ENCODE measurements around the gene TIGD3. TPM values are rescaled to one million over a fixed set of nuclear protein-coding genes. Genes with fewer than 3 reads are reported as not detected.

TIGD3 gene
- total RNA-seq, 1 experiment from 2014 or later = 1.7 TPM

DNA sequence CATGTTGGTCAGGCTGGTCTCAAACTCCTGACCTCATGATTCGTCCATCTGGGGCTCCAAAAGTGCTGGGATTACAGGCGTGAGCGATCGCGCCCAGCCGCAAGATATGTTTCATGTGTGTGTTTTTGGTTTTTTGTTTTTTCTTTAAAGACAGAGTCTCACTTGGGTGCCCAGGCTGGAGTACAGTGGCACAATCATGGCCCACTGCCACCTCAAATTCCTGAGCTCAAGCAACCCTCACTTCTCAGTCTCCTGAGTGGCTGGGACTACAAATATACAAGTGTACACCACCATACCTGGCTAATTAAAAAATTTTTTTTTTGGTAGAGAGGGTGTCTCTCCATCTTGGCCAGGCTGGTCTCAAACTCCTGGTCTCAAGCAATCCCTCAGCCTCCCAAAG, 8.4 kb downstream of the TIGD3 start:
- H3K9me2 ChIP-seq (ENCODE audit: insufficient read depth) = no peaks in the 10 kb centered on the region
- H3K79me2 ChIP-seq (ENCODE audit: low read depth) = no peaks in the 10 kb centered on the region
- no peak overlapping the region for H2AFZ ChIP-seq
- no peak overlapping the region for H3K4me3 ChIP-seq
- H3K27me3 ChIP-seq (ENCODE audit: insufficient read depth, low read depth) = no peaks in the 10 kb centered on the region
- H3K4me2 ChIP-seq = no peak overlapping the region
- H4K20me1 ChIP-seq (ENCODE audit: insufficient read depth) = no peaks in the 10 kb centered on the region; the same call in 1 of the 2 replicates
- intact Hi-C loops (cut with micrococcal nuclease; ENCODE audit: unreplicated experiment) = no loop called here
- H3F3A ChIP-seq (ENCODE audit: insufficient read depth, low read depth) = peaks cover 6% of the 10 kb centered on the region; the same call in 1 of the 2 replicates
- no peaks in the 10 kb centered on the region for H3K9me3 ChIP-seq (ENCODE audit: insufficient read depth, low read depth)
- ChIA-PET CTCF (interaction anchor here (1.2 kb wide), 1 partner anchor 33 kb away, joined by 4 read pairs; no protein-coding TSS in a partner anchor), POLR2A (ENCODE audit: unreplicated experiment) (no interaction called here)
- no TSS peak for BruUV-seq (replicated peaks)
- no peak for TF ChIP-seq CTCF (conservative IDR thresholded peaks at IDR 0.05)
- TF ChIP-seq EZH2 (IDR thresholded peaks at IDR 0.05; ENCODE audit: low read depth) = no peak
- no peak overlapping the region for H3K27ac ChIP-seq
- no peaks in the 10 kb centered on the region for H3K4me1 ChIP-seq (replicated peaks; ENCODE audit: insufficient read depth)
- no peaks in the 10 kb centered on the region for H3K36me3 ChIP-seq (ENCODE audit: low read depth)
- DNase-seq = no peak

DNA sequence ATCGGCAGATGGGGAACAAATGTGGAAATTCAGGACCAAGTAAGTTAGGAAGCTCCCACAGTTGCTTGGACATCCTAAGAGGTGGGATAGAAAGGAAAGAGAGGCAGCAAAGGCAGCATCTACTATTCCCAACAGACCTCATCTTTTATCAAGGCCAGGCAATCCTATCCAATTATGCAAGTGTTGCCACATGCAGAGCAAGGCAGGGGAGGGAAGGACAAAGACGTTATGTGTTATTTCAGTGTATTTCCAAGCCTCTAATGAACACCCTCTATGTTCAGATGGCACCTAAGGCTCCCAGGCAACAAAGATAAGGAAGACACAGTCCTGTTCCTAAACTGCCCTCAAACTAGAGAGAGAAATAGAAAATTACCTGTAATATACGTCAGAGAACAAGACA, 9.2 kb downstream of the TIGD3 start:
- no TSS peak for BruUV-seq (replicated peaks)
- ChIA-PET CTCF (interaction anchor here (0.7 to 1.2 kb wide), 2 partner anchors 13 to 34 kb away, joined by 3 to 4 read pairs; no protein-coding TSS in a partner anchor), POLR2A (ENCODE audit: unreplicated experiment) (no interaction called here)
- H3K9me3 ChIP-seq (ENCODE audit: insufficient read depth, low read depth) = no peaks in the 10 kb centered on the region
- H3F3A ChIP-seq (ENCODE audit: insufficient read depth, low read depth) = peaks cover 6% of the 10 kb centered on the region; the same call in 1 of the 2 replicates
- H2AFZ ChIP-seq = no peak overlapping the region
- no peak overlapping the region for H3K4me3 ChIP-seq
- H3K27me3 ChIP-seq (ENCODE audit: insufficient read depth, low read depth) = no peaks in the 10 kb centered on the region
- H3K36me3 ChIP-seq (ENCODE audit: low read depth) = no peaks in the 10 kb centered on the region
- no peak overlapping the region for H3K4me2 ChIP-seq
- no peaks in the 10 kb centered on the region for H4K20me1 ChIP-seq (ENCODE audit: insufficient read depth)
- no peak for TF ChIP-seq EZH2 (IDR thresholded peaks at IDR 0.05; ENCODE audit: low read depth)
- no peak for TF ChIP-seq CTCF (conservative IDR thresholded peaks at IDR 0.05)
- H3K27ac ChIP-seq = no peak overlapping the region
- H3K79me2 ChIP-seq (ENCODE audit: low read depth) = no peaks in the 10 kb centered on the region
- intact Hi-C loops (cut with micrococcal nuclease; ENCODE audit: unreplicated experiment) = no loop called here
- DNase-seq = no peak
- no peaks in the 10 kb centered on the region for H3K9me2 ChIP-seq (ENCODE audit: insufficient read depth)
- H3K4me1 ChIP-seq (replicated peaks; ENCODE audit: insufficient read depth) = no peaks in the 10 kb centered on the region

DNA sequence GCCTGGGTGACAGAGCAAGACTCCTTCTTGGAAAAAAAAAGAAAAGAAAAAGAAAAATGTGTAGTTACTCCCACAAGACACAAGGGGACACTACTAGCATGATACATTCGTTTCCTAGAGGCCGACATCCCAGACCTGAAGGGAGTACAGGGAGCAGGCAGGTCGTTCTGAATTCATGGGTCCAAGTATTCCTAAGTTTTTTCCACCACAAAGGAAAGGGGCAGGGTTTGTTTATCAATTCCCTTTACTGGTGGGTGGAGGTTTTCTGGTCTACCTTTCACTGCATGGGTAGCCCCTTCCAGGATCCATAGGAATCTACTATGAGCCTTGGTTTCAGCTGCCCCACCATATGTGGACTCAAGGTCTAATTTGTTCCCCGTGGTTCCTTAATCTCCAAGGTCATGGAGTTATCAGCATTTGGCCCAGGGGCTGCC, 11.8 kb downstream of the TIGD3 start:
- peak; percentile 55 to 71 for DNase-seq
- Histone ChIP-seq H2AFZ (no peak overlapping the region), H4K20me1 (ENCODE audit: insufficient read depth) (no peaks in the 10 kb centered on the region), H3K36me3 (ENCODE audit: low read depth) (no peaks in the 10 kb centered on the region), H3K79me2 (ENCODE audit: low read depth) (no peaks in the 10 kb centered on the region), H3K9me2 (ENCODE audit: insufficient read depth) (no peaks in the 10 kb centered on the region), H3K4me1 (replicated peaks; ENCODE audit: insufficient read depth) (peaks cover 9% of the 10 kb centered on the region), H3F3A (ENCODE audit: insufficient read depth, low read depth) (peaks cover 17% of the 10 kb centered on the region), H3K27ac (no peak overlapping the region), H3K4me3 (no peak overlapping the region), H3K4me2 (no peak overlapping the region), H3K9me3 (ENCODE audit: insufficient read depth, low read depth) (no peaks in the 10 kb centered on the region), H3K27me3 (ENCODE audit: insufficient read depth, low read depth) (no peaks in the 10 kb centered on the region)
- intact Hi-C loops (cut with micrococcal nuclease; ENCODE audit: unreplicated experiment) = loop anchor here (1.0 kb wide), 3 partner anchors 52 to 204 kb away; partner anchors contain the start of gene ZNRD2
- peak; percentile 92 for TF ChIP-seq CTCF (conservative IDR thresholded peaks at IDR 0.05)
- no peak for TF ChIP-seq EZH2 (IDR thresholded peaks at IDR 0.05; ENCODE audit: low read depth)
- ChIA-PET CTCF (interaction anchor here (0.6 to 0.8 kb wide), 2 partner anchors 91 to 142 kb away, joined by 4 to 10 read pairs; no protein-coding TSS in a partner anchor), POLR2A (ENCODE audit: unreplicated experiment) (interaction anchor here (0.6 kb wide), 1 partner anchor 271 kb away, joined by 3 read pairs; the partner anchor contains the start of gene SIPA1)
- BruUV-seq (replicated peaks) = no TSS peak
